K562 (cell line): ENCODE measurements around the gene SYNGR4. TPM values are rescaled to one million over a fixed set of nuclear protein-coding genes. Genes with fewer than 3 reads are reported as not detected.

Experiments
- BCOR ChIP-seq: fragments of 450-650 bp; IDR thresholded peaks from 2 replicates; pipeline ENCODE4 v1.6.1; 2016
- BDP1 ChIP-seq: IDR thresholded peaks from 3 replicates; pipeline ENCODE4 v1.6.1; 2011; ENCODE audit not compliant: insufficient read length, insufficient read depth
- ETV6 ChIP-seq, 3 experiments: fragments of 150-350 bp in 1 of 3; sonication (generic) in 1 of 3; formaldehyde crosslinking in 1 of 3; IDR thresholded peaks; 2 replicates each; pipeline versions ENCODE4 v1.6.1 to v1.8.0; 2014 to 2022; ENCODE audit warnings: borderline replicate concordance in 2 of 3, low read depth in 2 of 3, antibody characterized with exemption in 1 of 3, low read length in 1 of 3, mild to moderate bottlenecking in 1 of 3, missing genetic modification reagents in 1 of 3
- FOXJ3 ChIP-seq: sonication (generic); formaldehyde crosslinking; IDR thresholded peaks from 2 replicates; pipeline ENCODE4 v1.4.0; 2020; ENCODE audit warnings: mild to moderate bottlenecking, missing genetic modification reagents
- GABPA ChIP-seq: fragments of 200-800 bp; sonication (Bioruptor generic); conservative IDR thresholded peaks from 2 replicates; pipeline ENCODE4 v1.6.1; 2016; ENCODE audit warnings: low read depth, missing genetic modification characterization, missing compliant biosample characterization
- HLTF ChIP-seq: fragments of 450-650 bp; IDR thresholded peaks from 2 replicates; pipeline ENCODE4 v1.6.1; 2016
- MCM5 ChIP-seq: fragments of 450-650 bp; IDR thresholded peaks from 2 replicates; pipeline ENCODE4 v1.6.1; 2016; ENCODE audit warnings: low read depth
- RBM25 ChIP-seq: fragments of 200-400 bp; formaldehyde crosslinking; IDR thresholded peaks from 2 replicates; pipeline ENCODE4 v1.6.1; 2018; ENCODE audit warnings: low read length, low read depth, moderate library complexity; ENCODE audit not compliant: severe bottlenecking
- RHOXF2B ChIP-seq: fragments of 250-450 bp; sonication (Bioruptor Pico); conservative IDR thresholded peaks from 2 replicates; pipeline ENCODE4 v1.5.1; 2021
- SMARCC2 ChIP-seq: fragments of 450-650 bp; IDR thresholded peaks from 2 replicates; pipeline ENCODE4 v1.6.1; 2017; ENCODE audit warnings: antibody characterized with exemption, moderate library complexity, mild to moderate bottlenecking, low read depth
- TBP ChIP-seq: optimal IDR thresholded peaks from 2 replicates; pipeline ENCODE3; 2011; ENCODE audit warnings: low read depth, low read length, improper control_type of control experiment
- TCFL5 ChIP-seq: fragments of 250-450 bp; sonication (Bioruptor Pico); conservative IDR thresholded peaks from 2 replicates; pipeline ENCODE4 v1.6.1; 2021; ENCODE audit warnings: mild to moderate bottlenecking, moderate library complexity, matching md5 sums
- TGIF2 ChIP-seq: sonication (generic); formaldehyde crosslinking; IDR thresholded peaks from 2 replicates; pipeline ENCODE4 v1.8.1; 2022; ENCODE audit warnings: mild to moderate bottlenecking, missing genetic modification reagents, moderate library complexity
- ZC3H4 ChIP-seq: sonication (generic); formaldehyde crosslinking; IDR thresholded peaks from 2 replicates; pipeline ENCODE4 v1.9.0; 2021; ENCODE audit warnings: missing genetic modification reagents, borderline replicate concordance
- ZNF140 ChIP-seq: fragments of 250-450 bp; sonication (Bioruptor Pico); IDR thresholded peaks from 2 replicates; pipeline ENCODE4 v1.8.0; 2021; ENCODE audit warnings: moderate library complexity, mild to moderate bottlenecking, inconsistent platforms
- ZNF24 ChIP-seq: fragments of 450-650 bp; IDR thresholded peaks from 2 replicates; pipeline ENCODE4 v1.6.1; 2016
- ZNF282 ChIP-seq: sonication (generic); formaldehyde crosslinking; IDR thresholded peaks from 2 replicates; pipeline ENCODE4 v1.8.1; 2023; ENCODE audit warnings: missing genetic modification reagents
- ZNF586 ChIP-seq: fragments of 450-650 bp; formaldehyde crosslinking; conservative IDR thresholded peaks from 2 replicates; pipeline ENCODE4 v1.4.0; 2020; ENCODE audit warnings: mild to moderate bottlenecking, moderate library complexity
- ZNF76 ChIP-seq: fragments of 250-450 bp; sonication (Bioruptor Pico); IDR thresholded peaks from 2 replicates; pipeline ENCODE4 v1.4.0; 2020; ENCODE audit warnings: mild to moderate bottlenecking, moderate library complexity, borderline replicate concordance
- ZNF778 ChIP-seq: fragments of 450-650 bp; formaldehyde crosslinking; IDR thresholded peaks from 2 replicates; pipeline ENCODE4 v1.4.0; 2020; ENCODE audit warnings: mild to moderate bottlenecking, moderate library complexity
- polyA plus RNA-seq, 8 experiments: library from polyadenylated mRNA; depleted of rRNA in 4 of 8; stranded (reverse) in 5 of 8; unstranded in 3 of 8; fragments of >200 nt; fragmentation: Nextera tagmentation in 2 of 8; fragmentation: Illumina TruSeq in 1 of 8; extraction: Ambion mirVana in 2 of 8; extraction: Trizol in 1 of 8; gene quantifications; 2 replicates each; pipeline versions ENCODE4 v1.2.1 to v1.2.3, GENCODE V29; 2011 to 2014; ENCODE audit warnings: inconsistent platforms in 1 of 8, missing spikeins in 1 of 8
- total RNA-seq, 7 experiments: library from RNA; depleted of rRNA in 6 of 7; stranded (reverse); fragments of >200 nt in 6 of 7; fragmentation: Illumina TruSeq in 2 of 7; extraction: Trizol in 2 of 7; gene quantifications; 2 replicates each; pipeline versions ENCODE4 v1.2.1 to v1.2.3, GENCODE V29; 2011 to 2021; ENCODE audit warnings: low replicate concordance in 1 of 7
- TF ChIP-seq, protein P1 (sequence below): fragments of 250-450 bp; sonication (Bioruptor Pico); IDR thresholded peaks from 2 replicates; pipeline ENCODE4 v1.5.0; 2022; ENCODE audit warnings: mild to moderate bottlenecking
- TF ChIP-seq, protein P2 (sequence below): fragments of 250-450 bp; sonication (Bioruptor Pico); IDR thresholded peaks from 2 replicates; pipeline ENCODE4 v1.8.0; 2021; ENCODE audit warnings: mild to moderate bottlenecking, moderate library complexity
- TF ChIP-seq, protein P3 (sequence below): sonication (generic); formaldehyde crosslinking; IDR thresholded peaks from 2 replicates; pipeline ENCODE4 v1.4.0; 2020; ENCODE audit warnings: mild to moderate bottlenecking, missing genetic modification reagents

Gene SYNGR4
- total and polyA plus RNA-seq, 9 of the 15 experiments (the other 6 are each of a cell fraction or from before 2014, with no cell fraction given): 0.07 to 0.14 TPM; not detected in 7

DNA sequence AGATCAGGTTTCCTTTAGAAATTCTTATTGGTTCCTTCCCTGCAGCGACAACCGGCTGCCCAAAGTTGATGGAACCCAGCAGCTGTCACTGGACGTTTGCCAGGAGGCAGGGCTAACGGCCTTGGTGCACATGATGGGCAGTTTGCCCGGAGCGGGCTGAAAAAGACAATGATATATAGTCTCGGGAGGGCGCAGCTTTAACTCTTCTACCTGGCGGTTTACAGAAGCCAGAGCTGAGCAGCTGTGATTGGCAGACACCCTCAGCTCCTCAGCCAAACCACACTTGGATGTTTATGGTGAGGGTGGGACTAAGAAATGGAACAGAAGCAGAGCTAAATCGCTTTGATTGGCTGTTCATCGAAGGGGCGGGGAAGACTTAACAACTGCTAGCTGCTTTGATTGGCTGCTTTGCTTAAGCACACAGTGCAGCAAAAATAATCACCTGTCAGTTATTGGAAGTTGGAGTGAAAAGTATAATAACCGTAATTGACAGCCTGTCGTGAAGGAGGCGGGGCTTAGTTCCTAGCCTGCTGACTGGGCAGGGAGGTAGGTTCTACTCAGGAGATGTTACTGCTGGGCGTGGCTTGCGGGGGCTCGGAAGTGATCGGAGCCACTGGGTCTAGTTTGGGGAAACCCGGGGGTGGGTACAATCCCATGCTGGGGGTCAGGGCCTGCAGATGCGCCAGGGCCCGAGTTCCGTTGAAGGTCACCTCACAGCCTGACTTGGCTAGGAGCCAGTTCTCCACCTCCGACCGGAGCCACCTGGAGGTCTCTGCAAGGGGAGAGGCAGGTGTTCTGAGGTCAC is 31.3 kb upstream of the SYNGR4 start (continued):
- TF ChIP-seq, protein P1, sequence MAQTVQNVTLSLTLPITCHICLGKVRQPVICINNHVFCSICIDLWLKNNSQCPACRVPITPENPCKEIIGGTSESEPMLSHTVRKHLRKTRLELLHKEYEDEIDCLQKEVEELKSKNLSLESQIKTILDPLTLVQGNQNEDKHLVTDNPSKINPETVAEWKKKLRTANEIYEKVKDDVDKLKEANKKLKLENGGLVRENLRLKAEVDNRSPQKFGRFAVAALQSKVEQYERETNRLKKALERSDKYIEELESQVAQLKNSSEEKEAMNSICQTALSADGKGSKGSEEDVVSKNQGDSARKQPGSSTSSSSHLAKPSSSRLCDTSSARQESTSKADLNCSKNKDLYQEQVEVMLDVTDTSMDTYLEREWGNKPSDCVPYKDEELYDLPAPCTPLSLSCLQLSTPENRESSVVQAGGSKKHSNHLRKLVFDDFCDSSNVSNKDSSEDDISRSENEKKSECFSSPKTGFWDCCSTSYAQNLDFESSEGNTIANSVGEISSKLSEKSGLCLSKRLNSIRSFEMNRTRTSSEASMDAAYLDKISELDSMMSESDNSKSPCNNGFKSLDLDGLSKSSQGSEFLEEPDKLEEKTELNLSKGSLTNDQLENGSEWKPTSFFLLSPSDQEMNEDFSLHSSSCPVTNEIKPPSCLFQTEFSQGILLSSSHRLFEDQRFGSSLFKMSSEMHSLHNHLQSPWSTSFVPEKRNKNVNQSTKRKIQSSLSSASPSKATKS (CRISPR knock-in tag): no peak
- TF ChIP-seq, protein P2, sequence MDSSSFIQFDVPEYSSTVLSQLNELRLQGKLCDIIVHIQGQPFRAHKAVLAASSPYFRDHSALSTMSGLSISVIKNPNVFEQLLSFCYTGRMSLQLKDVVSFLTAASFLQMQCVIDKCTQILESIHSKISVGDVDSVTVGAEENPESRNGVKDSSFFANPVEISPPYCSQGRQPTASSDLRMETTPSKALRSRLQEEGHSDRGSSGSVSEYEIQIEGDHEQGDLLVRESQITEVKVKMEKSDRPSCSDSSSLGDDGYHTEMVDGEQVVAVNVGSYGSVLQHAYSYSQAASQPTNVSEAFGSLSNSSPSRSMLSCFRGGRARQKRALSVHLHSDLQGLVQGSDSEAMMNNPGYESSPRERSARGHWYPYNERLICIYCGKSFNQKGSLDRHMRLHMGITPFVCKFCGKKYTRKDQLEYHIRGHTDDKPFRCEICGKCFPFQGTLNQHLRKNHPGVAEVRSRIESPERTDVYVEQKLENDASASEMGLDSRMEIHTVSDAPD (CRISPR knock-in tag): no peak
- peak; percentile 62 for TF ChIP-seq RBM25
- TF ChIP-seq, protein P3, sequence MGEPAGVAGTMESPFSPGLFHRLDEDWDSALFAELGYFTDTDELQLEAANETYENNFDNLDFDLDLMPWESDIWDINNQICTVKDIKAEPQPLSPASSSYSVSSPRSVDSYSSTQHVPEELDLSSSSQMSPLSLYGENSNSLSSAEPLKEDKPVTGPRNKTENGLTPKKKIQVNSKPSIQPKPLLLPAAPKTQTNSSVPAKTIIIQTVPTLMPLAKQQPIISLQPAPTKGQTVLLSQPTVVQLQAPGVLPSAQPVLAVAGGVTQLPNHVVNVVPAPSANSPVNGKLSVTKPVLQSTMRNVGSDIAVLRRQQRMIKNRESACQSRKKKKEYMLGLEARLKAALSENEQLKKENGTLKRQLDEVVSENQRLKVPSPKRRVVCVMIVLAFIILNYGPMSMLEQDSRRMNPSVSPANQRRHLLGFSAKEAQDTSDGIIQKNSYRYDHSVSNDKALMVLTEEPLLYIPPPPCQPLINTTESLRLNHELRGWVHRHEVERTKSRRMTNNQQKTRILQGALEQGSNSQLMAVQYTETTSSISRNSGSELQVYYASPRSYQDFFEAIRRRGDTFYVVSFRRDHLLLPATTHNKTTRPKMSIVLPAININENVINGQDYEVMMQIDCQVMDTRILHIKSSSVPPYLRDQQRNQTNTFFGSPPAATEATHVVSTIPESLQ (CRISPR knock-in tag): no peak
- no peak for TF ChIP-seq ZNF586 (CRISPR knock-in tag)
- TF ChIP-seq HLTF: no peak
- no peak for TF ChIP-seq MCM5
- no peak for TF ChIP-seq RHOXF2B (CRISPR knock-in tag)
- TF ChIP-seq ZNF24: no peak
- TF ChIP-seq ETV6 (IDR thresholded peaks at IDR 0.05; ENCODE audit: borderline replicate concordance in 1 of 2, low read depth in 2 of 2, low read length in 1 of 2): no peak; a peak in 1 of 4 replicates
- no peak for TF ChIP-seq ETV6 (CRISPR knock-in tag; IDR thresholded peaks at IDR 0.05; ENCODE audit: borderline replicate concordance)
- TF ChIP-seq SMARCC2: no peak
- TF ChIP-seq ZNF140 (CRISPR knock-in tag): no peak
- no peak for TF ChIP-seq FOXJ3 (CRISPR knock-in tag)
- TF ChIP-seq BDP1: no peak
- TF ChIP-seq ZNF778: no peak
- no peak for TF ChIP-seq TCFL5 (CRISPR knock-in tag)
- no peak for TF ChIP-seq BCOR
- TF ChIP-seq ZC3H4 (CRISPR knock-in tag): no peak
- no peak for TF ChIP-seq GABPA (tag)
- no peak for TF ChIP-seq ZNF282 (CRISPR knock-in tag)
- TF ChIP-seq ZNF76 (CRISPR knock-in tag): no peak
- no peak for TF ChIP-seq TGIF2 (CRISPR knock-in tag)
- peak; percentile 65 for TF ChIP-seq TBP
